ENCODE data around the gene ADCY3.

DNA sequence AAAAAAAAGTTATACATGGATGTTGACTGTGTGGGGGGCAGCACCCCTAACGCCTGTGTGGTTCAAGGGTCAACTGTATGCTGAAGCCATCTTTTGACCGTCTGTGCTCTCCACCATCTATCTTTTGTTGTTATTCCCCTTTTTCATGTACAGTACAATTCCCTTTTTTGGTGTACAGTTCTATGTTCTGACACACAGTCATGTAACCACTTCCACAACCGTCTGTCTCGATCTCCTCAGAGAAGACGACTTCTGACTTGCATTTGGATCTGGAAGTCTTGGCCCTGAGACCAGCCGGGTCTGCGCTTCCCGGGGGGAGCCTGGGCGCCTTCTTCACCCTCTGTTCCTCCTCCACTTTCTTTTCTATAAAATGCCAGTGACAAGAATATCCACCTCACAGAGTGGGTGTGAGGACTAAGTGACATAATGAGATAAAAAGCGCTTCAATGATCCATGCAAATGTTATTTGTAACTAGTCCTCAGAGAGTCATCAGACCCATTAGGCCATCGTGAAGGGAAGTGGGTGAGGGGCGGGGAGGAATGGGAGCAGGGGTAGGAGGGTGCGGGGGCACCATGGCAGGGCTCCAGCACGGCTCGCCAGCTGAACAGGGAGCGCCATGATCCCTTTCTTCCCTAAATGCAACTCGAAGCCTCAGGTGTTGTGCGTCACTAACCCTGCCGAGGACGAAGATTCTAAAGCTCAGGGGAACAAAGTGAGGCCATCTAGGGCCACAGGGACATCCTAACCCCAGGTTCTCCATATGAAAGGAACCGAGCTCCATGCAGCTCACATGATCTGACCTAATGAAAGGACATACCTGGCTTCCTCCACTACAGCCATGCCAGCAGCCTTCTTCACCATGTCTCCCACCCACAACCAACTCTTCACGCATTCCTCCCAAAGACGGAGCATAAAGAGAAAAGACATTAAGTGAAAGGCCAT, 16.6 kb downstream of the ADCY3 start:
- no peak for TF ChIP-seq EP300 (IDR thresholded peaks at IDR 0.05; ENCODE audit: borderline replicate concordance)
- TF ChIP-seq, protein P1, sequence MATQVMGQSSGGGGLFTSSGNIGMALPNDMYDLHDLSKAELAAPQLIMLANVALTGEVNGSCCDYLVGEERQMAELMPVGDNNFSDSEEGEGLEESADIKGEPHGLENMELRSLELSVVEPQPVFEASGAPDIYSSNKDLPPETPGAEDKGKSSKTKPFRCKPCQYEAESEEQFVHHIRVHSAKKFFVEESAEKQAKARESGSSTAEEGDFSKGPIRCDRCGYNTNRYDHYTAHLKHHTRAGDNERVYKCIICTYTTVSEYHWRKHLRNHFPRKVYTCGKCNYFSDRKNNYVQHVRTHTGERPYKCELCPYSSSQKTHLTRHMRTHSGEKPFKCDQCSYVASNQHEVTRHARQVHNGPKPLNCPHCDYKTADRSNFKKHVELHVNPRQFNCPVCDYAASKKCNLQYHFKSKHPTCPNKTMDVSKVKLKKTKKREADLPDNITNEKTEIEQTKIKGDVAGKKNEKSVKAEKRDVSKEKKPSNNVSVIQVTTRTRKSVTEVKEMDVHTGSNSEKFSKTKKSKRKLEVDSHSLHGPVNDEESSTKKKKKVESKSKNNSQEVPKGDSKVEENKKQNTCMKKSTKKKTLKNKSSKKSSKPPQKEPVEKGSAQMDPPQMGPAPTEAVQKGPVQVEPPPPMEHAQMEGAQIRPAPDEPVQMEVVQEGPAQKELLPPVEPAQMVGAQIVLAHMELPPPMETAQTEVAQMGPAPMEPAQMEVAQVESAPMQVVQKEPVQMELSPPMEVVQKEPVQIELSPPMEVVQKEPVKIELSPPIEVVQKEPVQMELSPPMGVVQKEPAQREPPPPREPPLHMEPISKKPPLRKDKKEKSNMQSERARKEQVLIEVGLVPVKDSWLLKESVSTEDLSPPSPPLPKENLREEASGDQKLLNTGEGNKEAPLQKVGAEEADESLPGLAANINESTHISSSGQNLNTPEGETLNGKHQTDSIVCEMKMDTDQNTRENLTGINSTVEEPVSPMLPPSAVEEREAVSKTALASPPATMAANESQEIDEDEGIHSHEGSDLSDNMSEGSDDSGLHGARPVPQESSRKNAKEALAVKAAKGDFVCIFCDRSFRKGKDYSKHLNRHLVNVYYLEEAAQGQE (IDR thresholded peaks at IDR 0.05; ENCODE audit: low read depth): no peak
- TF ChIP-seq, protein P2, sequence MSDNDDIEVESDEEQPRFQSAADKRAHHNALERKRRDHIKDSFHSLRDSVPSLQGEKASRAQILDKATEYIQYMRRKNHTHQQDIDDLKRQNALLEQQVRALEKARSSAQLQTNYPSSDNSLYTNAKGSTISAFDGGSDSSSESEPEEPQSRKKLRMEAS (IDR thresholded peaks at IDR 0.05): no peak
- no peak for TF ChIP-seq FOXM1 (IDR thresholded peaks at IDR 0.05; ENCODE audit: borderline replicate concordance, low read depth)
- no peak for TF ChIP-seq CREB1 (IDR thresholded peaks at IDR 0.05; ENCODE audit: low read depth)
- no peak for TF ChIP-seq TAF1 (IDR thresholded peaks at IDR 0.05; ENCODE audit: low read depth)
- TF ChIP-seq NFIC (IDR thresholded peaks at IDR 0.05): no peak
- TF ChIP-seq YY1 (IDR thresholded peaks at IDR 0.05; ENCODE audit: low read depth): no peak
- no peak for TF ChIP-seq EGR1 (IDR thresholded peaks at IDR 0.05)
- TF ChIP-seq ZBTB7A (IDR thresholded peaks at IDR 0.05; ENCODE audit: low read depth): no peak
- no peak for TF ChIP-seq CEBPB (IDR thresholded peaks at IDR 0.05)
- TF ChIP-seq, protein P3, sequence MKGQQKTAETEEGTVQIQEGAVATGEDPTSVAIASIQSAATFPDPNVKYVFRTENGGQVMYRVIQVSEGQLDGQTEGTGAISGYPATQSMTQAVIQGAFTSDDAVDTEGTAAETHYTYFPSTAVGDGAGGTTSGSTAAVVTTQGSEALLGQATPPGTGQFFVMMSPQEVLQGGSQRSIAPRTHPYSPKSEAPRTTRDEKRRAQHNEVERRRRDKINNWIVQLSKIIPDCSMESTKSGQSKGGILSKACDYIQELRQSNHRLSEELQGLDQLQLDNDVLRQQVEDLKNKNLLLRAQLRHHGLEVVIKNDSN (IDR thresholded peaks at IDR 0.05): no peak
- TF ChIP-seq RAD21 (IDR thresholded peaks at IDR 0.05; ENCODE audit: low read depth): no peak
- TF ChIP-seq TEAD4 (IDR thresholded peaks at IDR 0.05): no peak
